HCT116 (cell line): ENCODE measurements around the gene GATC. TPM values are rescaled to one million over a fixed set of nuclear protein-coding genes. Genes with fewer than 3 reads are reported as not detected.

Experiments
- ATAC-seq: fragments of 200-7000 bp; cut with Tn5 transposase; 2 replicates; pipeline ENCODE4 v1.9.1; 2020; ENCODE audit warnings: mild to moderate bottlenecking, moderate library complexity
- BruUV-seq: library from RNA; stranded (reverse); fragments of 400-500 nt; replicated peaks from 2 replicates; lab custom pipeline; 2021; lab: Mats Ljungman, UMichigan
- CTCF ChIA-PET: fragments of 300-600 bp; sonication (Branson Sonifier 250); formaldehyde crosslinking; loops from one replicate; lab custom pipeline; 2021; ENCODE audit warnings: antibody characterized with exemption; lab: Charles Lee
- POLR2A ChIA-PET: fragments of 300-600, 350-600 bp; sonication (Branson Sonifier 250); formaldehyde crosslinking; loops from one replicate; lab custom pipeline; 2021; ENCODE audit warnings: antibody characterized with exemption; lab: Charles Lee
- RAD21 ChIA-PET, 2 experiments: fragments of 300-600 bp; sonication (Branson Sonifier 250); formaldehyde crosslinking; loops; one replicate each; lab custom pipeline; 2023; ENCODE audit warnings: low total read pairs in 2 of 2; ENCODE audit not compliant: uncharacterized antibody in 2 of 2, unreplicated experiment in 2 of 2, low non-redundant PET in 1 of 2; lab: Charles Lee
- DNase-seq: peaks from one replicate; pipeline ENCODE4 v3.0.0-alpha.2; 2010; ENCODE audit warnings: low read depth, low spot score
- H2AFZ ChIP-seq: fragments of 200-600 bp; shearing (Covaris generic), sonication (generic); 2 replicates; pipeline ENCODE4 v1.6.1; 2017; ENCODE audit warnings: low read depth, mixed run types, mixed read lengths, antibody characterized with exemption, low read length; ENCODE audit not compliant: poor library complexity, severe bottlenecking
- H3K27ac ChIP-seq: 2 replicates; pipeline ENCODE4 v1.5.1; 2012; ENCODE audit warnings: low read depth, low read length
- H3K27me3 ChIP-seq: fragments of 200-600 bp; sonication (generic); 2 replicates; pipeline ENCODE4 v1.6.1; 2016; ENCODE audit warnings: mixed run types, low read length, mixed read lengths; ENCODE audit not compliant: insufficient read depth
- H3K36me3 ChIP-seq, 2 experiments: fragments of 200-500 bp in 1 of 2; fragments of 200-600 bp in 1 of 2; sonication (Bioruptor generic) in 1 of 2; sonication (generic) in 1 of 2; 2 replicates each; pipeline versions ENCODE4 v1.5.1 to v1.6.1; 2014 to 2016; ENCODE audit warnings: low read length in 2 of 2, inconsistent platforms in 1 of 2, mixed read lengths in 1 of 2, mixed run types in 1 of 2; ENCODE audit not compliant: insufficient read depth in 2 of 2, control insufficient read depth in 1 of 2
- H3K4me1 ChIP-seq, 2 experiments: fragments of 200-600 bp in 1 of 2; sonication (generic) in 1 of 2; 2 replicates each; pipeline versions ENCODE4 v1.5.1 to v1.6.1; 2012 to 2017; ENCODE audit warnings: low read length in 2 of 2, inconsistent platforms in 1 of 2, mild to moderate bottlenecking in 1 of 2, mixed read lengths in 1 of 2, mixed run types in 1 of 2, moderate library complexity in 1 of 2; ENCODE audit not compliant: insufficient read depth in 2 of 2, control insufficient read depth in 1 of 2
- H3K4me2 ChIP-seq: fragments of 200-600 bp; sonication (generic); 2 replicates; pipeline ENCODE4 v1.6.1; 2017; ENCODE audit warnings: mixed run types, low read length, mixed read lengths
- H3K4me3 ChIP-seq, 2 experiments: fragments of 200-600 bp in 1 of 2; sonication (generic) in 1 of 2; replicated peaks in 1 of 2; 2 replicates each; pipeline ENCODE4 v1.5.1; 2011 to 2016; ENCODE audit warnings: low read length in 2 of 2, control low read depth in 1 of 2, low read depth in 1 of 2, mild to moderate bottlenecking in 1 of 2, mixed read lengths in 1 of 2, mixed run types in 1 of 2
- H3K79me2 ChIP-seq: fragments of 200-600 bp; sonication (generic); 2 replicates; pipeline ENCODE4 v1.6.1; 2017; ENCODE audit warnings: mild to moderate bottlenecking, mixed run types, low read length, moderate library complexity, mixed read lengths; ENCODE audit not compliant: insufficient read depth
- H3K9ac ChIP-seq: fragments of 200-600 bp; sonication (generic); 2 replicates; pipeline ENCODE4 v1.6.1; 2016; ENCODE audit warnings: low read length, mixed read lengths
- H3K9me2 ChIP-seq: fragments of 200-600 bp; sonication (generic), shearing (Covaris generic); 2 replicates; pipeline ENCODE4 v1.6.1; 2017; ENCODE audit warnings: mixed run types, mild to moderate bottlenecking, moderate library complexity; ENCODE audit not compliant: insufficient read depth
- H3K9me3 ChIP-seq, 2 experiments: fragments of 200-500 bp in 1 of 2; fragments of 200-600 bp in 1 of 2; sonication (Bioruptor generic) in 1 of 2; sonication (generic) in 1 of 2; 2 replicates each; pipeline ENCODE4 v1.6.1; 2014 to 2017; ENCODE audit warnings: low read length in 2 of 2, mixed read lengths in 2 of 2, inconsistent platforms in 1 of 2, low read depth in 1 of 2, mild to moderate bottlenecking in 1 of 2, mixed run types in 1 of 2, moderate library complexity in 1 of 2; ENCODE audit not compliant: control insufficient read depth in 1 of 2, insufficient read depth in 1 of 2
- H4K20me1 ChIP-seq: fragments of 200-600 bp; sonication (generic), shearing (Covaris generic); 2 replicates; pipeline ENCODE4 v1.6.1; 2017; ENCODE audit warnings: mixed run types, mild to moderate bottlenecking, moderate library complexity; ENCODE audit not compliant: insufficient read depth
- ATF3 ChIP-seq: IDR thresholded peaks from 2 replicates; pipeline ENCODE4 v1.6.1; 2012
- CBX3 ChIP-seq: IDR thresholded peaks from 2 replicates; pipeline ENCODE4 v1.6.1; 2012; ENCODE audit warnings: low read depth
- CEBPB ChIP-seq: IDR thresholded peaks from 2 replicates; pipeline ENCODE4 v1.6.1; 2012; ENCODE audit warnings: low read depth
- EGR1 ChIP-seq: IDR thresholded peaks from 2 replicates; pipeline ENCODE4 v1.6.1; 2012; ENCODE audit warnings: low read depth
- ELF1 ChIP-seq: IDR thresholded peaks from 2 replicates; pipeline ENCODE4 v1.6.1; 2012; ENCODE audit warnings: low read depth, borderline replicate concordance
- FOSL1 ChIP-seq: IDR thresholded peaks from 2 replicates; pipeline ENCODE4 v1.6.1; 2012; ENCODE audit warnings: low read depth
- REST ChIP-seq: IDR thresholded peaks from 2 replicates; pipeline ENCODE4 v1.6.1; 2012; ENCODE audit warnings: low read depth
- SRF ChIP-seq: IDR thresholded peaks from 2 replicates; pipeline ENCODE4 v1.6.1; 2012; ENCODE audit warnings: low read depth
- TCF7L2 ChIP-seq: IDR thresholded peaks from 2 replicates; pipeline ENCODE4 v1.7.0; 2011; ENCODE audit warnings: borderline replicate concordance, inconsistent platforms; ENCODE audit not compliant: insufficient read depth, insufficient read length; ENCODE audit errors: extremely low read depth
- ZFX ChIP-seq: fragments of 450-650 bp; IDR thresholded peaks from 2 replicates; pipeline ENCODE4 v1.6.1; 2017
- ZNF274 ChIP-seq: fragments of 200-500 bp; sonication (Bioruptor generic); IDR thresholded peaks from 2 replicates; pipeline ENCODE4 v1.6.1; 2014; ENCODE audit warnings: mild to moderate bottlenecking, low read depth, low read length, inconsistent platforms
- intact Hi-C: fragments of 100-400 bp; cut with micrococcal nuclease; formaldehyde crosslinking; loops from 2 replicates; pipeline ENCODE4 v1.10.0; 2022
- total RNA-seq: library from RNA; stranded (reverse); gene quantifications from one replicate; pipeline ENCODE4 v1.2.1, GENCODE V29; 2021; ENCODE audit not compliant: unreplicated experiment

GATC gene
- total RNA-seq, 1 experiment from 2014 or later, result 48.7 TPM

GRCh38 chr12:120490833-120491512 lies 44.7 kb downstream of the GATC start:
- DNase-seq, result no peak
- Histone ChIP-seq H4K20me1 (no peaks in the 10 kb centered on the region), H3K9me3 (no peaks in the 10 kb centered on the region), H3K79me2 (peaks cover 14% of the 10 kb centered on the region; the same call in 1 of the 2 replicates), H2AFZ (no peak overlapping the region), H3K4me1 (peaks cover 3 to 7% of the 10 kb centered on the region in 2 experiments; a peak in 2 of 4 replicates), H3K9me2 (no peaks in the 10 kb centered on the region), H3K36me3 (no peaks in the 10 kb centered on the region; a peak in 2 of 4 replicates), H3K4me3 (no peak overlapping the region), H3K4me2 (no peak overlapping the region), H3K9ac (no peak overlapping the region), H3K27me3 (no peaks in the 10 kb centered on the region), H3K27ac (no peak overlapping the region)
- TF ChIP-seq TCF7L2 (no peak), CEBPB (no peak), ZNF274 (no peak), CBX3 (no peak), ATF3 (no peak), ZFX (no peak), FOSL1 (no peak), EGR1 (no peak), REST (no peak), SRF (no peak), ELF1 (no peak)
- BruUV-seq, result no TSS peak
- intact Hi-C loops, result no loop called here
- ATAC-seq, result no peak
- ChIA-PET POLR2A (no interaction called here), CTCF (no interaction called here), RAD21 (no interaction called here)
